Jurkat, Clone E6-1 (cell line): ENCODE results near the gene ACSL1.

Experiments used
- DNase-seq: peaks from one replicate; pipeline ENCODE4 v3.0.0-alpha.2; 2011; ENCODE audit warnings: low read depth, low spot score
- H3K4me3 ChIP-seq: 2 replicates; pipeline ENCODE4 v1.5.1; 2011; ENCODE audit warnings: mild to moderate bottlenecking, low read length, control low read depth, moderate library complexity

ACSL1 gene

DNA sequence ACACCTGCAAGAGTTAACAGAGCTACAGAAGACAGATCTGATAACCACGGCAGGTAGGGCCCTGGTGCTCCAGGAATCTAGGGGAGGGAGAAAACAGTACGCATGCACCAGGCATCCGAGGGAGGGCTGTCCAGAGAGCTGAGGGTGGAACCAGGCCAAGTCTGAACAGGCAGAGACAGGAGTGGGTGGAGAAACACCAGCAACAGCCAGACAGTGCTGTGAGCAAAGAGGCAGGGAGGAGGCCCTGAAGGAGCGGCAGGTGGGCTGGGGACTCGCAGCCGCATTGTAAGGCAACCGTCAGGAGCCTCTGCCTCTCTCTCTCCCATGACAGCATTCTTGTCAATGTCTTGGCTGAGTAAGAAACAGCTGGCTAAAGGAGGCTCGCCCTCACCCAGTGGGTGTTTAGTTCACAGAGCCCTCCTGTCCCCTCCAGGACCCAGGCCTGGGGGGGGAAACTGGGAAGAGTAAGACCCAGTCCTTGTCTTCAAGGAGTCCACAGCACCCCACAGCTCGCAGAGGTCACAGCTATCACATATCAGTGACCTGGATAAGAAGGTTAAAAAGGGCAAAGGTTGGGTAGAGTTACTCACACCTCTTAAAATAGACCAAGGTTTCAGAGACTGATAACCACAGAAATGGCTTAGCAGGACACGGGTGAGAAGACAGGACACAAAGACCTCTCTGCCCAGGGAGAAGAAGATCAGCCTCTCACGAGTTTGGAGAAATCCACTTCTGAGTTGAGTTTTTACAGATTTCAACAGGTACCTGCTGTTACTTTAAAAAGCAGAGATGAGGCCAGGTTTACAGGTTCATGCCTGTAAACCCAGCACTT is 10.5 kb downstream of the ACSL1 start:
- H3K4me3 ChIP-seq, result no peak overlapping the region
- DNase-seq, result no peak

DNA sequence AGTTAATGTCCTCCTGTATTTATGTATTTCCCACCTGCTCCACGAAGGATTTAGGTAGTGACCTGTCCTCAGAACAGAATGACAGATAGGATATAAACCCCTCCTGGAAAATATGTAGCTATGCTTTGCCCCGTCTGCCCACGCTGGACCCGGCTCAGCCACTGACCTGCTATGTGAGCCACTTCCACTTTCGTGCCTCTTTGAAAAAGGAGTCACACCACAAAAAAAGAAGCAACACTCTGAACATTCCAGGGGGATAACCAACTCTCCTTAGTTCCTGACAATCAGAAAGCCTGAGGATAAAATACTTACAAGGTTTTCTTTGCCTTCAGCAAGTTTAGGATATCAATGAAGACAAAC is 11.1 kb downstream of the ACSL1 start:
- DNase-seq, result no peak
- no peak overlapping the region for H3K4me3 ChIP-seq

DNA sequence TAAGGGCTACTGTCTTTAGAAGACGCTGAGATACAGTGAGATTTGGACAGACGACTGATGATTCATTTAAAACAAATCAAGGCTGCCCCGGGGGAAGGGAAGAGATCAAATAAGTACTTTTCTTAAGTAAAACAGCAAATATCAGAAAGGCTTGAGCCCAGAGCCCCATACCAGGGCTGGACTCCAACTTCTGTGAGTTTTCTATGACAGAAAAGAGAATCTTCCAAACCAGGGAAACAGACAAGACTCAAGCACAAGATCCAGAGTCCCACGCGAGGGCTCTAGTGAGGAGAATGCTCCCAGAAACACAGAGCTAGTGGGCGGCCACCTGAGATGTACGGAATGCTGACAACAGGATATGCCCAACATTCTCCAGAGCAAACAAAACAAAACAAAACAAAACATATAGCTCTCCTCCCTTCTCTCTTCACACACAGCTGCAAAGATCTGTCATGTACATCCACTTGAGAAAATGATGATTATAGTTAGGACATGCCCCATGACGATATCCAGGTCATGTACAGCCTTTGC is 13.1 kb downstream of the ACSL1 start:
- DNase-seq, result no peak
- no peak overlapping the region for H3K4me3 ChIP-seq

DNA sequence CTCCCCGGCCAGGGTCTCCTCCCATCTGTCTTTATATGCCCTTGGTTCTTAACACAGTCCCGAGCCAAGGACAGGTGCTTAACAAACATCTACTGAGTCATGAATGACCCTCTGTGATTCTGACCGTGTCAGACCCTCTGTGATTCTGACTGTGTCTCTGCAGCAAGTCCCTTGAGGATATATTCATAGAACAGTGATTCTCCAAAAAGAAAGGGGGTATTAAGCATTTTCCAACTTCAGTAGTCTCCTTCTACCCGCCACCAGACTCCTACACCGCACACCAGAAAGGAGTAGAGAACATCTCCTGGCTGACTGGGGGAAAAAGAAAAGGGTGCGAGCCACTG is 13.6 kb downstream of the ACSL1 start:
- no peak overlapping the region for H3K4me3 ChIP-seq
- DNase-seq, result no peak

DNA sequence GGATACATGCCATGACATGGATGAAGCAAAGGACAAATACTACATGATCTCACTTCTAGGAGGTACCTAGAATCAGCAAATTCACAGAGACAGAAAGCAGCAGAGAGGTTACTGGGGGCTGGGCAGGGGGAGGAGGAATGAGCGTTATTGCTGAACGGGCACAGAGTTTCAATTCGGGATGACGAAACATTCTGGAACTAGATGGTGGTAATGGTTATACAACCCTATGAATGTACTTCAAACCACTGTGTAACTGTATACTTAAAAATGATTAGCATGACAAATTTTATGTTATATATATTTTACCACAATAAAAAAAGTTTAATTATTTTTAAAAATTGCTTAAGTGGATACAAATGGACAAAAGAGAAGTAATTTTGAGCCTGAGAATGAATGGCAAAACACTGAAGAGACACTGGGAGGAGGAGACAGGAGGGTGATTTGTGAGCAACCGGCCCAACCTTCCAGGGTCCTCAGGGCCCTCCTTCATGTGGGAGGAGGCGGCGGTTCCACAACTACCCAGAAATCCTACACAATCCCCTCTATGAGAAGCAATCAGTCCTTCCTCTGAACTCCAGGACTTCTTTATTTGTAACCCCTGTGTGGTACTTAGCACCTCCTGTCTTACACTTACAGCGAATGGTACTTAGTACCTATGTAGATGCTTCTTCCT is 14.1 kb downstream of the ACSL1 start:
- no peak for DNase-seq
- no peak overlapping the region for H3K4me3 ChIP-seq

DNA sequence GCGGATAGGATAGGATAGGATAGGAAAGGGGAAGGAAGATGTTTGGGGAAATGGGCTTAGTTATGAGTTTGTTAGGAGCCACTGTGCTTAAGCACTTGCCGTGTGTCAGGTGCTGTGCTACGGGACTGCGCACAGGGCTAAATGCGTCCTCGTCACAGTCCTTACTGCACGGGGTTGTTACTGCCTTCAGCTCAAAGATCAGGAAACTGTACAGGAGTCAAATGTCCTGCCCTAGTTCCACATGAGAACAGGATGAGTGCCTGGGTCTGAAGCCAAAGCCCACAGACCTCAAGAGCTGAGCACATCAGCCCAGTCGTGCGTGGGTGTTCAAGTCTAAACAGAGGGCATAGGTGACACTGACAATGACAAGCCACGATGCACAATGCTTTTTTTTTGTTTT is 15.0 kb downstream of the ACSL1 start:
- no peak overlapping the region for H3K4me3 ChIP-seq
- no peak for DNase-seq

DNA sequence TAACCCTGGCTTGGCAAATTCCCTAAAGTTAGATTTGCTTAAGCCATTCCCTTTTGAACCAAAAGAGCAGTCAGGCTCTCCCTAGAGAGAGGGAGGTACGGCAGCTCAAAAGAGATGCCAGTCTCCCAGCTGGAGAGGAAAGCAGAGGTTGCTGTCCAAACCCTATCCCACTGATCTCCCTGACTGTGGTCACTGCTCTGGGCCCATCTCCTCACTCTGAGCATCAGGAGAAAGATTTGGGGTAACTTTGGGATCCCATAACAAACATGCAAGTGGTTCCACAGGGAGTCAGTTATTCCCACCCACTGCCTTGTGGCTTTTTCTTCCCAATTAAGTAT is 17.1 kb downstream of the ACSL1 start:
- no peak for DNase-seq
- H3K4me3 ChIP-seq, result no peak overlapping the region

DNA sequence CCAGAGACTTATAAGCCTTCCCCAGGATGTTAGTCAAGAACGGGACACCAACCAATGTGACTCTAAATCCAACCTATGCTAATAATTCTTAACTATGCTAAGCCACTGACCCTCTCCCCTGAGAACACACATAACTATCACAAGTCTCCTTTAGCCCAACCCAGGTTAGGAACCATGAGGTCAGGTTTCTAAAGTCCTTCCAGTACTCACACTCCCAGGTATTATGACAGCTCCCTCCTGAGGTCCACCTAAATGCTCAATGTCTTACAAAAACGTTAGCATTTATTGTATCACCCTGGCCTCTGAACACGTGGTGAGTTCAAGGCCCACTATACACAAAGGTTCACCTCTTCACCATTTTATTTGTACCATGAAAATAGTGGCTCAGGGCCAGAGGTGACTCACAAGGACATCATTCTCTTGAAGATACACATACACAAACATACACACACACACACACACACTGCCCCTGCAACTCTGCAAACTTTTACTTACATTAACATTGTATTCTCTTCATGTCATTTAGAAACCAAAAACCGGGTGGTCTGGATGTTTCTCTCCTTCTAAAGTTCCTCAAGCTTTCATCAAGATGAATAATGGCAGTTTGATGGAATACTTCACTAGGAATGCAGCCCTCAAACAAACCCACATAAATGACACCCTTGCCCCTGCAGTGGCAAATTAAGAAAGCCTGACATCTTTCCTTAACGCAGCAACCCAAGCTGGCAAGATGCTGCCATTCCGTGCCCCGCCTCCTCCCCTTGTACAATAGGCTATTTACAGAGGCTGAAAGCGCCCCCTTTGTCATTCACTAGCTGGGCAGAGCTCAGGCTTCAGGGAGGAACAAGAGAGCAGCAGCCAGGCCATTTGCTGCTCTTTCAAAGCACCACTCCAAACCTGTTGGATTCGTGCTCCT is 17.7 kb downstream of the ACSL1 start:
- DNase-seq, result no peak
- H3K4me3 ChIP-seq, result no peak overlapping the region

DNA sequence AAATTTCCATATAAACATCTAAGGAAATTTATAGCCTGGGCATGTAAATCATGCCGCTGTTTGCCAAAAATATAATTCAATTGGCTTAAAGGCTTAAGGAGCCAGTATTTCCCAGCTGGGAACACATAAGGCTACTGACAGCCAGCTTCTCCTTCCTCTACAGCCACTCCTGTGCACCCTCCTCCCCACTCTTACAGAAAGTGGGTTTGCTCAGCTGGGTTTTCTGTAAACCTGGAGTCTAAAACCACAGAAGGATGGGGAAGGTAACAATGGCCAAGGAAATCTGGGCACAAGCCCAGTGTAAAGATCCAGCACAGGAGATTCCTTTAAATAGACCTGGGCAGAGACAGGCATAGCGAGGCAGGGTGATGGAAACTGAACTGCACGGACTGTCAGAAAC is 18.5 kb downstream of the ACSL1 start:
- no peak overlapping the region for H3K4me3 ChIP-seq
- no peak for DNase-seq

DNA sequence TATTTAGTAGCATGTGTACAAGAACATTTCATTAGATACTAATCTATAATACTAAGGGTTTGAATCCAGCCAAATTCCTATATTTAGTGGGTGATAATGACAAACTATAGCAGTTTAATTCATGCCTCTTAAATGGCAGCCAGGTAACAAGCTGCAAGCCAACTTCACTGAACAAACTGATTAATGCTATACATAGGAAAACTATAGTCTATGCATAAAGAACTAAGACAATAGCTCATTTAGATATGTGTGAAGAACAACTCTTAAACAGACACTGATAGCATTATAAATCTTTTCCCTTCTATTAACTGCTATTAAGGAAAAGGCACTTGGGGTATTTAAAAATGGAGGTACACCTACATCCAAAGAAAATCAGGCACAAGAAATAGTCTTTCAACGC is 19.1 kb downstream of the ACSL1 start:
- no peak for DNase-seq
- no peak overlapping the region for H3K4me3 ChIP-seq

DNA sequence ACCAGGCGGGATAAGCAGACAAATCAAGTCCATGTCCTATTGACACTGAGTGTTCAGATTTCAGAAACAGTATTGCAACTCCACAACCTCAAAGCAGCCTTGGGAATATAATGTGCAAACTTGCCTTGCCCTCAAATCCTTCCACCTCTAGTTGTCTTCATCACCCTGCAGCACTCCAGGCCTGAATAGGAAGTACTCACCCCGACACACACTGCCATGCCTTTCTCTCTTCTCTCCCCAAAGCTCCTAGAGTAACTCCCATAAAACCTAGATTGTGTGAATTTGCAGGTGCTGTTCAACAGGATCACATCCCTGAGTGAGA is 19.6 kb downstream of the ACSL1 start:
- H3K4me3 ChIP-seq, result no peak overlapping the region
- DNase-seq, result no peak

DNA sequence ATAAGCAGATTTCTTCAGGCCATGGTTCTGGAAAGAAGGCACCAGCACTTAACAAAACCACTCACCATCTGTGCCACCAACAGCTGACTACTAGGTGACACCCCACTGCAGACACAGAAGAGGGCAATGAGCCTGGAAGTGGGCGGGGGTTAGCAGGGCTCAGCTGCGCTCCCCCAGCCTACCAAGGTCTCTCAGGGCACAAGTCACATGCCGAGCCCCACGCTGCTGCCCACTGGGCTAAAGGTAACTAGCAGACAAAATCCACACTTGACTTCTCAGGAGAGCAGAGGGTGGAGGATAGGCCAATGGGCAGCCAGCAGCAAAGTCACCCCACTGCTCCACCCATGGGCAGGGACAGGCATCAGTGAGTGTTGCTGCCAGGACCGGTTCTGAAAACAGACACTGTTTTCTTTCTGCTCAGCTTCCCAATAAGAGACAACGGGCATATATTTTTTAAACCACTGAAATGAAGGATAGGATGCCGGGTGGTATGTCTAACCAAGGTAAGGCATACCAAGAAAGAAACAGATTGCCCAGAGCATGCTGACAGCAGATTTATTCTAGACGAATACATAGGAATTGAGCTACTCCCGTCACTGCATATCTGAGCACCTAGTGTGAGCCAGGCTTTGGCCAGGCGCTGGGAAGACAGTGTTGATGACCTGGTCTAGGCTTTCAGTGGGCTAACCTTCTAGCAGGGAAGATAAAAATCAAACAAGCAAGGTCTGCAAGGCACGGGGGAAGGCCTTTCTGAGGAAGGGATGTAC is 20.1 kb downstream of the ACSL1 start:
- H3K4me3 ChIP-seq, result no peak overlapping the region
- no peak for DNase-seq

DNA sequence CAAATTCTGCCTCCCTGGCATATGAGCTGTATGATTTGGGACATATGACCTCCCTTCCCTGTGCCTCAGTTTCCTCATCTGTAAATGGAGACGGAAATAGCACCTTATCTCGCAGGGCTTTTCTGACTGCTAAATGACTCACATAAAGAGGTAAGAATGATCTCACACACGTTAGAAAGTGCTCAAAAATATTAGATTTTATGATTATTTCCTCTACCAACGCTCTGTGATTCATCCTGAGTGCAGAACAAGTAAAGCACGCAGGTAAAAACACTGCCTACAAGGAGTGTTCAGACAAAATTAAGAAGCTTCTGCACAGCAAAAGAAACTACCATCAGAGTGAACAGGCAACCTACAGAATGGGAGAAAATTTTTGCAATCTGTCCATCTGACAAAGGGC is 21.1 kb downstream of the ACSL1 start:
- no peak for DNase-seq
- no peak overlapping the region for H3K4me3 ChIP-seq

DNA sequence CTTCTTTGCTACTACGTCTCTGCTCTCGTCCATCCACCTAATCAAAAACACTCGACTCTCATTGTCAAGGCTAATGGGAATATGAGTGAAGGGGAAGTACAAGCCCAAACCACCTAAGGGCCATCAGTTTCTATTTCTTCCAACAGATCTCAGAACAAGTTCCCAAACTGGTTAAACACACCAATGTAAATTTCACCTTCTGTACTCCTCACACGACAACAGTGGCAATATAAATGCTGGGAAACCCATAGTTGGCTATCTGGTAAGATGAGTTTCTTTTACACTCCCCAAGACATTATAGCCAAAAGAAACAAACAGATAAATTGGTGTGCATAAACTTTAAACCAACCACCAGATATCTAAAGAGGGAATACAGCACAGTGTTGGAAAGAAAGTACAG is 21.9 kb downstream of the ACSL1 start:
- DNase-seq, result no peak
- no peak overlapping the region for H3K4me3 ChIP-seq

DNA sequence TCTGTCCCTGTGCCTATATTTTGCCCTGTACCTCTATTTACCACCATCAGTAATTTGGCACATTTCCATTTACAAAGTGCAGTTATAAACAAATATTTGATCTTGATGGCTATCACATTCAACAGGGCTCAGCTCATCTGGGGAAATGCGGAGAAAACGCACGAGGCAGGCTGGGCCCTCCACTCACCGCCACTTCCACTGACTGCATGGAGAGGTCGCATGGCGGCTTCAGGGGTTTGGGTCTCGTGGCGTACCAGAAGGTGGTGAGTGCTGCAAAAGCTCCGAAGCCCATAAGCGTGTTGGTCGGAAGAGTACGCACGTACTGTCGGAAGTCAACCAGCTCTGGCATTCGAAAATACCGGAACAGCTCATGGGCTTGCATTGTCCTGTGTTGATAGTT is 22.6 kb downstream of the ACSL1 start:
- no peak for DNase-seq
- no peak overlapping the region for H3K4me3 ChIP-seq

DNA sequence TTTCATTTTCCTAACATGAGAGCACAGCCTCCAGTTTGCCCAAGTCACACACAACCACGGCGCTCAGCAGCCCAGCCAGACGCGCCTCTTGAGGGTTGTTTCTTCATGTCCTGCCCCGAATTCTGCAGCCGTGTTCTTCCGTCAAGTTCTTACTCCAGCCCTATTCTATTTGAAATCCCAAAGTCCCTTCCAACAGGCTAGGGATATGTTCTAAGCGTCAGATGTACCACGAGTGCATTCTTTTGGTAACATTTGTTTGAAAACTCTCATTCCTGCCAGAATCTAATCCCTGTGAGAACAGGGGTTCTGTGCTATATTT is 23.1 kb downstream of the ACSL1 start:
- no peak for DNase-seq
- H3K4me3 ChIP-seq, result no peak overlapping the region

DNA sequence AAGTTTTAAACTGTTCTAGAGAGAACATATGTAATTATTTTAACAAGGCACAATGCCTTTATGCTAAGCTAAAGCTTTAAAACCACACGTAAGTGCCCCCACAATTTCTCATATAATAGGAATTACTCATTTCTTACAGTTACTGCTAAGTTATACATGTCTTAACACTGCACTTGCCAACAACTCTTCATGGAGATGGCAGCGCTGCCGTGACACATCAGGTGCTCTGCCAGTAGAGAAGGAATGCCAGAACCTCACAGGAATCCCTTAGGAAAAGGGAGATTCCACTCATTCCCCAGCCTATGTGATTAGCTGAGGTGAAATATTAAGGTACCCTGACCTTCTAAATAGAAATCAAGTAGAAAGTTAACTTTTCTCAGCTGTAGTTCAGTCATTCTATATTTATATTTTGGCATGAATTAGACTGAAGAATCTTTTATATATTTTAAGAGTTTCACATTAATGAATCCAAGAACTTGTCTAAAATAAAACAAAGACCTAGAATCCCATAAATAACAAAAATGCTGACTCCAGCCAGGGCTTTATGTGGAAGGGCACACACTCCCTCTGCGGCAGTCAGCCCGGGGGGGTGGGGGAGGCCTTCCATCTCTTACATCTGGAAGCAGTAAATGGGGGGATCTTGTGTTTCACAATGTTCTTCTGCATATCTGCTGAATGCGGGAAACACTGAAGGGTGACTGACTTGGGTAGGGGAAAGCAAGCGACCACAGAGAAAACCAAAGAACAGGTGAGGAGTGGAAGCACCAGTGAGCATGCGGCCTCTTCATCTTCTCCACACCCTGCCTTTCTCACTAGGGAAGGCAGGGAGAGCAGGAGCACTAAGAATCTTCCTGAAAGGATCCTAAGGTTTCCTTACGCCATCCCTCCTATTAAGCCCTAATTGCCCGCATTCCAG is 23.7 kb downstream of the ACSL1 start:
- no peak overlapping the region for H3K4me3 ChIP-seq
- DNase-seq, result no peak

DNA sequence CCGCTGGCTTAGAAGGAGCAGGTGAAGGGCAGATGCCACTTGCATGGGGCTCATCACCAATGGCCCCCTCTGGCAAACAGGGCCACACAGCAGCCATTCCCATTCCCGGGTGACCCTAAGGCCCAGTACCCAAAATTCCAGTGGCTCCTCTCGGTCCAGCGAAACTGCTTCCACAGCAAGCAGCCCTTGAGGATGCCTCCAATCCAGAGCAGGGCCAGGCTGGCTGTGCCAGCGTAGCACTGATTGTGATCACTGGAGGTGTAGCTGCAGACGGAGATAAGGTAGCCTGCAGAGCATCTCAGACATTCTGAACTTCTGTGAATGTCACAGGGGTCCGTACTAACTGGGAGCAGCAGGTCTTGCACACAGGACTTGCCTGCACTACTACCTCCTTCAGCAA is 27.3 kb downstream of the ACSL1 start:
- no peak for DNase-seq

DNA sequence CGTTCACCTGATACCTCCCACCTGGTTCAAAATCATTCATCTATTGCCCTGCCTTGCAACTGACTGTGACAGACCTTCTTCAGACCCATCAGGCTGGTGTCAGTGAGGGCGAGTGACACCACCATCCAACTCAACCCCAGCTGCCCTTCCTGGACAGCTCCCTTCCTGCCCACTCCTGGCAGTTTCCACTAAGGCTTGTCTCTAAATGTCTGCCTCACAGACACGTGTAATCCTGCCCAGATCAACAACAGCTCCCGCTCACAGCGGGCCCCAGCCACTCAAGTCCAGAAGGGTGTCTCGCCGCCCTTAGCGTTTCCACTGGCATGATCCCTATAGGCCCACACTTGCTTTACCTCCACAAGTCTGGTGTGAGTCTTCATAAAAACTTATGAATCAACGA is 28.9 kb downstream of the ACSL1 start:
- no peak overlapping the region for H3K4me3 ChIP-seq
- DNase-seq, result no peak

More for the DNA sequence above, 27.3 kb downstream of the ACSL1 start:
- H3K4me3 ChIP-seq, result no peak overlapping the region
